ENCODE data around the gene CUL5. TPM values are rescaled to one million over a fixed set of nuclear protein-coding genes. Genes with fewer than 3 reads are reported as not detected.

Gene CUL5
- total RNA-seq, 2 donors from 2014 or later, result 35.2 to 40.4 TPM

- no peak for DNase-seq (ENCODE audit: low spot score)
- intact Hi-C loops (cut with DNase I), result no loop called here
Observed at GRCh38 chr11:108147150-108147549, 138.5 kb downstream of the CUL5 start.

- intact Hi-C loops (cut with DNase I), result no loop called here
- DNase-seq (ENCODE audit: low spot score), result no peak
Observed at GRCh38 chr11:108148556-108148955, 139.9 kb downstream of the CUL5 start.

- intact Hi-C loops (cut with DNase I), result no loop called here
- no peak for DNase-seq (ENCODE audit: low spot score)
Observed at GRCh38 chr11:108154591-108154990, 145.9 kb downstream of the CUL5 start.

Other genes with a start within 250 kb of the CUL5 start
- 10 to 100 TPM in 1 of 2 donors, 1 to 10 TPM in 1; 7.4 to 10.2 TPM for gene SLC35F2, start 150.1 kb upstream of the CUL5 start, total RNA-seq
- gene RAB39A, start 80.5 kb upstream of the CUL5 start, total RNA-seq, result 1 to 10 TPM; 1.6 to 2.5 TPM
- 100 to 1,000 TPM in 1 of 2 donors, 10 to 100 TPM in 1; 65.5 to 119 TPM for gene ACAT1, start 112.7 kb downstream of the CUL5 start, total RNA-seq
- gene NPAT, start 213.7 kb downstream of the CUL5 start, total RNA-seq, result 10 to 100 TPM; 11.2 to 12.3 TPM
- gene ATM, start 214.2 kb downstream of the CUL5 start, total RNA-seq, result 10 to 100 TPM; 60.5 to 77.7 TPM

Measured in posterior vena cava (tissue), 2 donors.